Stimulated activated CD4-positive, alpha-beta T cell treated with anti-CD3 and anti-CD28 coated beads, Interleukin-1b, Interleukin-23, amount 100 ng/mL, for 1 hour (primary cell): Measurements from ENCODE around the gene DDRGK1.
"Not testable (repeated sequence)": the region's sequence is repeated elsewhere in the genome, so short reads cannot be mapped to it uniquely, and the experiment has no call there.

Experiments
- DNase-seq, 2 donors: peaks; one replicate each; pipeline ENCODE4 v3.0.0-alpha.2; 2020; ENCODE audit warnings: low read depth in 2 of 2

DDRGK1 gene

DNA sequence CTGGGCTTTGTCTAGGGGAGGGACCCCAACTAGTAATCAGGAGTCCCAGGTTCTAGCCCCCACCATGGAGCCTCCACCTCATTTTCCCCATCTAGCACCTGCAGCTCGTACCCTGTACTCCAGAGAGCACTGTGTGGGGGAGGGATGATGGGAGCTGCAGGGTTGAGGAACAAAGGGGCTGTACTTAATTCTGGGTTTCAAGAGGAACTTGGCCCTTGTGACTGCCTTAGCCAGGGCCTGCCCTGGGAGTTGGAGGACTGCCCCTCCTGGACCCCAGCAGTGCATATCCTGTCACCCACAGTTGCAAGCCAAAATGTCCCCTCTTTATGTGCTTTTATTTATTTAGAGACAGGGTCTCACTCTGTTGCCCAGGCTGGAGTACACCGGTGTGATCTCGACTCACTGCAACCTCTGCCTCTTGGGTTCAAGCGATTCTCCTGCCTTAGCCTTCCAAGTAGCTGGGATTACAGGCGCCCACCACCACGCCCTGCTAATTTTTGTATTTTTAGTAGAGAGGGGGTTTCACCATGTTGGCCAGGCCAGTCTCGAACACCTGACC lies 11.0 kb upstream of the DDRGK1 start:
- not testable (repeated sequence) for DNase-seq

DNA sequence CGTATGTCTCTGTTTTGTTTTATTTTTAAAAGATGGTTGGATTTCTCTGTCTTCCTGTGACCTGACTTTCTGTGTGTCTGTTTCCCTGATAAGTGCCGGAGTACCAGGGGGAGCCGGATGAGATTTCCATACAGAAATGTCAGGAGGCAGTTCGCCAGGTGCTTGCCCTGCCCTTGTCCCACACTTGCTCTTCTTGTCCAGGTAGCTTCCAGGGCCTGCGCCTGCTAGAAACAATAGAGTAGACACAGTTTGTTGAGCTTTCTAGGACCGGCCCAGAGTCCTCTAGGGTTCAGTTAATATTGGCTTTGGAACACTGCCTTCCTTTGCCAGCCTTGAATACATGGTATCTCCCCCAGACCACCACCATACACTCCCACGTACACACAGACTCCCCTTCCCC lies 8.7 kb upstream of the DDRGK1 start:
- no peak for DNase-seq

DNA sequence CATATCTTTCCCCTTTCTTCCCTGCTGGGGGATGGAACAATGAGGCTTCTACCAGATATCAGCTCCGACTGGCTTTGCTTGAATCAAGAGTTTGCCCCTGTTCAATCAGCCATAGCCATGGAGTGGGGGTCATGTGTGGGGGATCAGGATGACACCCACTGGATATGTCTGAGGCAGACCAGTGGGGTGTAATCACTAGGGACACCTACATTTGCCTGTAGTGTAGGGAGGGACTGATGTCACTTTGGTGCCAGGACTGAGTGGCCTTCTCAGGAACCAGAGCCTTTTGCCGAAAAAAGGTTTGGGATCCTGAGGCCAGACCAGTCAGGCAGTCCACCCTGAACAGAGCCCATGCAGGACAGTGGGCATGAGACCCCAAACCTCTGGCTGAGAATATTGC lies 5.9 kb upstream of the DDRGK1 start:
- DNase-seq: no peak

DNA sequence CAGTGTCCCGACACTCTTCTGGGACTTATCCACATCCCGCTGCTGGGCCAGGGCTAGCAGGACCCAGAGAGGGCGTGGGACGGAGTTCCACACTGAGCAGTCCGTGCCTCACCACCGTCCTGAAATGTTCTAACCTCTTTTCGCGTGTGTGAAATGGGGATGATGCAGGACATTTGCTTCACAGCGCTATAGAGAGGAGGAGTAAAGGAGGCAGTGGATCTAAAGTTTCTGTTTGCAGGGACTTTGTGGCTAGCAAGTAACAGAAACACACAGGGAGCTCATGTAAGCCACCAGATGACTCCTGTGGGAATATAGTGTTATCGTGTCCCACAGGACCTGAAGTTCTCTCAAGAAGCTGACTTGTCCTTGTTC lies 5.5 kb upstream of the DDRGK1 start:
- no peak for DNase-seq

DNA sequence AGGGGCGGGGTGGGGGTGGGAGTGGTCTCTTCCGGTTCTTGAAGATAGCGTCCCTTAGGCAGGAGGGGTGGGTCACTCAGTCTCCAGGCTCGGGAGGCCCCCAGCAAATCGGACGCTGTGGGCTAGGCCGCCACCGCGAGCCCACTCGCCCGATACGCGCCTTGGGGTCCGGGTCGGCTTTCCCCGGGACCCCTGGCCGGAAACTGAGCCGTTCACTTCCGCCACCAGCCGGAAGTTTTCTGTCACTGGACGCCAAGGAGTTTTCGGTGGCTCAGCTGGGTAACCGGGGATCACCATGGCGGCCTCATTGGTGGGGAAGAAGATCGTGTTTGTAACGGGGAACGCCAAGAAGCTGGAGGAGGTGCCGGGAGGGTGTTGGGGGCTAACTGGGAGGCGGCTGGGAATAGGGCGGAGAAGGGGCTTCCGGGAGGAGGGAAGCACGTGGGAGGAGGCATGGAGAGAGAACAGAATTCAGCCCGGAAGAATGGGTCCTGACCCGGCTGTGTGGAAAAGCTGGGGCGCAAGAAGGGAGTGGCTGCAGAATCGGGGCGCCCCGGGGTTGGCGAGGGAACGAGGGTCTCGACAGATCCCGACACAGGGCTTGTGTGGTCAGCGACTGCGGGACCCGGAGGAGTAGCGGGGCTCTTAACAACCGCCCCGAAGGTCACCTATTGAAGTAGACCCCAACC lies 4.9 kb upstream of the DDRGK1 start, which contains the start of gene ITPA:
TSS of gene ITPA (plus strand) at position 242 of the 689 bp plus-strand sequence. CDS start at position 296, 54 bp downstream.
- peak in 1 of 2 donors; percentile 41 for DNase-seq

DNA sequence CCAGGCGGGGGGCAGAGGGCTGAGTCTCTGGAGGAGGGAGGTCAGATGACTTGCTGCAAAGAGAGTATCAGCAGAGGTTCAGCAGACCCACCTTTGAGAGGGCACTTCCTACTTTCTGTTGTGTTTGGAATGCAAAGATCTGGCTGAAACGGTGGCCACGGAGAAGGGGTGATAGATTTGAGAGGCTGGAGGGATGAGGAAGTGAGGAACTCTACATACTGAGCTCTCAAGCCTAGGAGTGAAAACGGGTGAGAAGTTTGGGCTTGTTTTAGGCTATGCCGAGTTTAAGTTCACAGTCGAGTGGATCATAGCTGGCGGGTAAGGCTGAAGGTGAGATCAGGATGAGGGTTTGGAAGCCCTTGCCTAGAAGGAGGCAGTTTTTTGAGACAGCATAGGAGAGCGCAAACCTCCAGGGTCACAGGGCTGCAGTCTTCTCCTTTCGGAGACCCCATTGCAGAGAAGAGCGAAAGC lies 4.3 kb upstream of the DDRGK1 start:
- no peak for DNase-seq

DNA sequence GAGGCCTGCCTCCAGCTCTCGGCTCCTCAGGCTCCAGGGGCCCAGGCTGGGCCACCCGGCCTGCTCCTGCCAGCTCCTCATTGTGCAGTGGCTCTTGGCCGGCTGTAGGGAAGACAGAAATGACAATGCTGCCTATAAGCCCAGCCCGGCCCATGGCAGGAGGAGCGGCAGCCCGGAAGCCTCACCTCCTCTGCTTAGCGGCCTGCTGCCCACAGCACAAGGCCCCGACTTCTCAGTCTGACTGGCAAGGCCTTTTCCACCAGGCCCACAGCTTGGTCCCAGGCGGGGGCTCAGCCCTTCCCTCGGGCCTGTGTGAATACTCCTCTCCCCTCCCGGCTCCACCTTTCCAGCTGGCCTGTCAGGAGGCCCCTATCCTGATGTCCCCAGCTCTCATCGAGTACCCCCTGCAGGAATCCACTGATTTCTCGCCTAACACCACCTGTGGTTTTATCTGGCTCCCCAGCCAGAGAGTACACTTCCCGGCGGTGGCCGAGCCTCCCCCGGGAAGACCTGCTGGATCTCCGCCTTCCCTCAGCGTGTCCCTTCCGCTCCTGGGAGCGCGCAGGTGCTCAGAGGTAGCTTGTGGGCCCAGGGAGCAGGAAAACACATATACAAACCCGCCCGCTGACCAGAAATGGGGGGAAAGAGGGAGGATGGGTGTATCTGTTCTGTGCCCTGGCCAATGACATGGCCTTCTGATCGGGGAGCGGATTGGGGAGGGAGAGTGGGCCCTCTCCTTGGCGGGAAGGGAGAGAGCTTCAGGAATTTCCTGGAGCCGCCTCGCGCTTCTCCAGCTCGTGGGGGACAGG lies 963 bp downstream of the DDRGK1 start:
- no peak for DNase-seq

DNA sequence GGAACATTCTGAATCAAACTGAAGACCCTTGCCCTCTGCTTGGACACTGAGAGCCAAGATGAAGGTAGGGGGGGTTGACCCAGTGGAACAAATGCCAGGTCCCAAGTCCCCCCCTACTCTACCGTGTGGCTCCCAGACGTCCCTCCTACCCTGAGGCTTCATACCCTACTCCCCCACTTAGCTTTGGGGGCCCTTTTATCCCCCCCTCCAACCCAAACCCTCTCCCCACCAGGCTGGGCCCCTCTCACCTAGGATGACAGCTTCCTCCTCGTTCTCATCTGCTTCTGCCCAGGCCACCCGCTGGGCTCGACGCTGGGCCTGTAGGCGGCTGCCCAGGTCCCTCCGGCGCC lies 1.5 kb downstream of the DDRGK1 start:
- no peak for DNase-seq

DNA sequence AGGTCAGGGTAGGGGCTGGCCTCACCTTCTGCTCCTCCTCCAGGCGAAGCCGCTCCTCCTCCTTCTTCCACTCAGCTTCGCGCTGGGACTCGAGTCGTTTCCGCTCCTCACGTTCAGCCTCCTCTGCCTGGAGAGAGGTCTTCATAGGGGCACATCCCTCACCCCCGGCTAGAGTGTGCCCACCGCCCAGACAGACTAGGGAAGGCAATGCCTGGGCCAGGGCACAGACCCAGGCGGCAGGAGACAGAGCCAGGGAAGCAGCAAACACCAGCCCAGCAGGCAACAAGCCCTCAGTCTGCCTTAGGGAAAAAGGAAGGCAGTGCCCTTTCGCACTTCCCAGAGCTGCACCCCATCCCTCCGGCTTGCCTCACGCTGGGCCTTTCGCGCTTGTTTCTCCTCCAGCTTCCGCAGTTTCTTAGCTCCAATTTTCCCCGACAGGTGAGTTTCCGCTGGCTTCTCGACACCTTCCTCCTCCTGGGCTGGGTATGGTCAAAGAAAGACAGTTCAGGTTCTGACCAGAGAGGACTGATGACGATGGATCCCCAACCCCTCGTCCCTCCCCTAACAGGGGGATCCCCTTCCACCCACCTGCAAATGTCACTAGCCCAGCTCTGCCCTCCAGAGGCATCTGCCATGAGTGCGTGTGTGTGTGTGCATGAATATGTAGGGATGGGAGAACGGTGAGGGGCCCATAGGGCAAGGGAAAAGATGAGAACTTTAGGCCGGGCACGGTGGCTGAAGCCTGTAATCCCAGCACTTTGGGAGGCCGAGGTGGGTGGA lies 4.3 kb downstream of the DDRGK1 start:
- no peak for DNase-seq

DNA sequence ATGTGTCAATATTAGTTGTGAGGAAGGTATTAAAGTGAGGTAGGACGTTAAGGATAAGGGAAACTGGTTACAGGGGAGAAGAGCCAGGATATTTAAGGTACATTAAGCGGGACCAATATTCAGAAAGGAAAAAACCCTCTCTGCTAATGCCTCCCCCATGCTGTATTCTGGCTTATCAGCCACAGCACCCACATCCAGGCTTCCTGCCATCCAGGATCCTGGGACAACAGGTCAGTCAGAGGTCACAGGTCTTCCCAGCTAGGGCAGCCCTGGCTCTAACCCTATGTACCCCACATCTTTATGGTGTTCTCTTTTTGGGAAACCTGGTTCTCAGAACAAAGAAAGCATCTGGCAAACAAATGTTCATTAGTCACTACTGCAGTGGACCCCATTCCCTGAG lies 5.3 kb downstream of the DDRGK1 start:
- no peak for DNase-seq

DNA sequence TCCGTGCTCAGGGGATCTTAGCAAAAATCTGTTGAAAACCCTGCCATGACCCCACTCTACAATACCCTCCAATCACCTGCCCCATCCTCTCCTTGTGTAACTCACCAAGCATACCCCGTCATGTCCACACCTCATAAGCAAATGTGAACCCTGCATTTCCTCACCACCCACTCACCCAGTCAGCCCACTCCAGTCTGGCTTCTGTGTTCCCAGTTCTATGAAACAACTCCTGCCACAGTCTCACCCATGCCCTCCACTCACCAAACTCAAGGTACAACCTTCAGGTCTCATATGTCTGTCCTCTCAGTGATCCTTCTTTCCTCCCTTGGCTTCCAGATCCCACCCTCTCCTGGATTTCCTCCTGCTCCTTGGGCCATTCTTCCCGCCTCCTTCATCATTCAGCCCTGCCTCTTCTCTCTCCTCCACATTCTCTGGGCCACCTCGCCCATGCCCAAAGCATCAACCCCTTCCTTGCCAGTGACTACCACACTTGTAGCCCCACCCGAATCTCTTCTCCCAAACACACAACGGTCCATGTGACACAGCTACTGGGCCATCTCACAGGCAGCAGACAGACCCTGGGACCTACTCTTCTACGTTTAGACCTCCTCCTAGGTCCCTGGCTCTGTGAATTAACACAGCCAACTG lies 8.8 kb downstream of the DDRGK1 start:
- no peak for DNase-seq

DNA sequence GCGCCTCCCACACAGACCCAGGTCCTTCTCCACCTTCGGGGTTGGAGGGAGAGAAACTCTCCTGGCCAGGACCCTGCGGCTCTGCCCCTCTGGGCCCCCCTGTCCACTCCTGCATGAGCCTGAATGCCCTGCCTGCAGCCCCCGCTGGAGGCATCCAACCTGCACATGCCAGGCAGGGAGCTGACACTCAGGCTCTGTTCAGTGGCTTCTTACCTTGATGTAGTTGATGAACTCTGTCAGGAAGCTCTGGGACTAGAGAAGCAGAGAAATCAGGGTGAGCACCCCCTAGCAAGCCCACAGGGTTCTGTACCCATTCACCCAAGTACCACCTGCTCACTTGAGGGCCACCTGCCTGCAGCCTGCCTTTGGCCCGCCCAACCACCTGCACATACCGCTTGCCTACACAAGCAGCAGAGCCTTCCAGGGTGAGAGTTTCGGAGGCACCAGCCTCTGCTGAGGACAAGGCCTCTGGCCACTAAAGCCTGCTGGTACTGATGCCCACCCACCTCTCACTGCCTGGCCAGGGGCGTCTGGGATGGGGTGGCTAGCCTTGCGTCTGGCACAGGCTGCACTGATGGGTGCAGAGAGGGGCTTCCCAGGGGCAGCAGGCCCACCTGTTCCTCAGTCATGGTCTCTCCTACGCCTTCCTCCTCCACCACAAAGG lies 9.7 kb downstream of the DDRGK1 start:
- no peak for DNase-seq

DNA sequence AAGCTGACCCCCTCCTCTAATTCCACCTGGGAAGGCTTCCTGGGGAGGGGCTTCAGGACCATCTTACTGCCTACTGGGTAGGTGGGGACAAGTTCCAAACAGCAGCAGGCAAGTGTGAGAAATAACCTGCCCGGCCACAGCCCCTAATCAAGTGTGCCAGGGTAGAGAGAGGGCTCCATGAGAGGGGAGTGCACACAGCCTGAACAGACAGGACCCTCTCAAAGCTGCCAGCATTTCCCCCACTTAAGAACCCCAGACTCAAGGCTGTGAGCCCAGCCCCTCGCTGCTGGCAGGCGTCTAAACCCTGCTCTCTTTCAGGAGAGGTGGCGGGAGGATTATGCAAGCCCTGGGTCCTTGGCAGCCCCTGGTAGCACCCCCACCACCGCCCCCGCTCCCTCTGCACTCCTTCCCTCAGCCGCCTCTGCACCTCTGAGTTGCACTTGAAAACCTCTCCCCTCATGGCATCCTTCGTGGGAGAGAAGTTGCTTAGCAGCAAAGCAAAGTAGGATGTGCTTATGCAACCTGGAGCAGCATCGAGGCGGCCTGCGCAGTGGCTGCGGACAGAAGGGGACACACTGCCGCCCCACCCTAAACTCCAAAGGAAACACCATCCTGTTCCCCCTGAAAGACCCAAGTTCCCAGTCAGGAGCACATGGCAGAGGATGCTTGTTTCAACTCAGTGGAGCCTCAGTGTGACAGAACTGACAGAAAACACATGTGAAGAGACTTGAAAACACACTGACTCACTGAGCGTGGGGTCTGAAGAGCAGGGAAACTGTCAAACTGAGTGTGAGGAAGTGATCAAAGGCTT lies 10.5 kb downstream of the DDRGK1 start:
- DNase-seq: no peak

DNA sequence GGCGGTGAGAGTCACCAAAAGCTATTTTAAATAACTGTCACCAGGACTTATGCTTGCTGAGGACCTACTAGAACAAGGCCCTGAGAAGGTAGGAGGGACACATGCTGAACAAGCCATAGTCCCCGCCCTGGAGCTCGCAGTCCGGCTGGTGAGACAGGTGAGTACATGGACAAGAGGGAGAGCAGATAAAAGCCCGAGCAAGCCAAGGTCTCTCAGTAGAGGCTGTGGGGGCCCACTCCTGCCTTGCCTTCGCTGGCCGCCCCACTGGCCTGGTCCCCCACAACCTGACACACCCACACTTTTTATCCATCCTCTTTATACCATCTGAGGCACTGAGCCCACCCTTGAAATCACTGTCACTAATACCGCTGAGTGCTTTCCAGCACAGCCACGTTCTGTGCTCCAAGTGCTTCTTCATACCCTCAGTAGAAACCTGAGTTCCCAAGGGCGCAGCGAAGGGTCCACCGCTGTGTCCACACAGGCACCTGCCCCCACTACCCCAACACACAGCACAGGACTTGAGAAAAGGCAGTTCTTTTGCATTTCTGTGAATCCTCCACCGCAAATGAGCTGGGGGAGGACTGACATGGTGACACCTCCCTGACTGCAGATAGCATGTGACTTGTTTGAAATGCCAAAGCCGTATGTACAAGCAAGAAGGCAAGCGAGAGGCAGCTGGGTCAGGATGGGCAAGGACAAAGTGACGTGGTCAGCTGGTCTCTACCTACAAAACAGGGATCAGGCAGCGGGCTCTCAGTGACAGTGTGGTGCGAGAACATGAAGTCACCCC lies 12.1 kb downstream of the DDRGK1 start:
- no peak for DNase-seq

DNA sequence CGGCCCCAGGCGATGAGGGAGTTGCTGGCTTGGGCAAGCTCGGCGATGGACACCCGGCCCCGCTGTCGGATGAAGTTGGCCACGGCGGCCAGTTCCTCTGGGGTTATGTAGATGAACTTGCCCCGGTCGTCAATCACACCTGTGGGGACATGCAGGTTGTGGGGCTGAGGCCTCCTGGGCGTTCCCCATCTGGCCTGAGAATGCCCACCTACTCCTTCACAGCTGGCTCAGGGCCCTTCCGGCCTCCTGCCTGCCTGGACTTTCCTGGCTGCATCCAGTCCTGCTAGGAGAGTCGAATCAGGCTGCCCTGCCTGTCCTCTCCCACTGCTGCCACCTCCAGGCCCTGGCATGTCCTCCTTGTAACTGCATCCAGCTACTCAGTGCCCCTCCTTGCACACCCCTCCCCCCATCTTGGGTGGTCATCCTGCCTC lies 13.8 kb downstream of the DDRGK1 start:
- DNase-seq: no peak

DNA sequence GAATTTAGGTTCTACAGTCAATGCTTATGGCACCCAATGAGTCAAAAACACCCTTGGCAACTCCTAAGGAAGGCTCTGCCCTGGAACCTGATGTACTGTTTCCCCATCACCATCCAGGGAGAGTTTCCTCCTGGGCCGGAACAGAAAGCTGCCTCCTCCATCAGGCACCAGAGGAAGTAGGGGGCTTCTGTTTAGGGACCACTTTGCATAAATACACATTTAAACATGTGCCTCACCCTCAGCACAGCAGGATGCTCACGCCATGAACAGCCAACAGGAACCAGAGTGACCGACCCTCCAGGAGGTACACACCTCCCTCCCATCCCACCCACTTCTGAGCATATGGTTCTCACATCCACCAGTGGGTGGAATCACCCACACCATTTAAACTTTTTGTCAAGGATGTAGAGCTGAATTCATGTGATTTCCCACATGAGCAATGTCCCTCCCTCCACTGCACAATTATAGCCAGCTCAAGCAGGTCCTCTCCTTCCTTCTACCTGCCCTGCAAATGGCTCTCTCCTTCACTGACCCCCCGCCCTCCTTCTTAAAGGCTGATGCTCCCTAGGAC lies 14.8 kb downstream of the DDRGK1 start:
- DNase-seq: no peak

DNA sequence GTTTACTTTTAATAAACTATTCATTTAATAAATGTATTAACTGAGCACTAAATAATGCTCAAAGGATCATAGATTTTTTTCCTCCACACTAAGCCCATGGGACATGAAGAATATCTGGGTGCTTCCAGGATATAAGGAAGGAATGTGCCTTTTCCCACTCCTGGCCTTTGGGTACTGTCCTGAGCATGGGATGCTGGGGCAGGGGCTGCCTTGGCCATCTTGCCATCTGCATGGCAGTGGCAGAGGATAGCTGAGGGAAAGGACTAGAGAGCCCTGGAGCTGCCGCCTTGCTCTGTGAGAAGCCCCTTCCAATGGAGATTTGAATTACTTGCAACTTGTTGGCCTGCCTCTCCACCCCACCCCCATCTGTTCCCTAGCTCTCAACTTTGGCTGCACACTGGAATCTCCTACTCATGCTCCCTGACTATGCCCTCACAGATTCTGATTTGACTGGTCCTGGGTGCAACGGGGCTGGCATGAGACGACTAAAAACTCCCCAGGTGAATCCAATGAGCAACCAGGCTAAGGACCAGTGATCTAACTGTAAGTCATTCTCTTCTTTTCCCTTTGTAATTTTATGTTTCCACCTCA lies 15.6 kb downstream of the DDRGK1 start:
- DNase-seq: no peak

DNA sequence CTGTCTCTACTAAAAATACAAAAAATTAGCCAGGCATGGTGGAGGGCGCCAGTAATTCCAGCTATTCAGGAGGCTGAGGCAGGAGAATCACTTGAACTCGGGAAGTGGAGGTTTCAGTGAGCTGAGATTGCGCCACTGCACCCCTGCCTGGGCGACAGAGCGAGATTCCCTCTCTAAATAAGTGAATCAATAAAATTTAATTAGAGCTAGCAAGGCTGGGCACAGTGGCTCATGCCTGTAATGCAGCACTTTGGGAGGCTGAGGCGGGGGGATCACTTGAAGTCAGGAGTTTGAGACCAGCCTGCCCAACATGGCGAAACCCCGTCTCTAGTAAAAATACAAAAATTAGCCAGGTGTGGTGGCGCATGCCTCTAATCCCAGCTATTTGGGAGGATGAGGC lies 16.6 kb downstream of the DDRGK1 start:
- DNase-seq: not testable (repeated sequence)
